GM12801 (cell line): ENCODE measurements around the gene PICK1.

Experiments used
- CTCF ChIP-seq: IDR thresholded peaks from one replicate; pipeline ENCODE4 v1.5.1; 2011; ENCODE audit warnings: control low read depth; ENCODE audit not compliant: insufficient read length; ENCODE audit errors: extremely low read depth

The PICK1 gene

GRCh38 chr22:38082986-38083710, 25.9 kb downstream of the PICK1 start:
- TF ChIP-seq CTCF = no peak

GRCh38 chr22:38083931-38084631, 26.9 kb downstream of the PICK1 start, which contains the start of gene SLC16A8:
Gene SLC16A8, minus strand, starts transcription at chr22:38084184. Its CDS starts 1,311 bp downstream, at chr22:38082873.
- TF ChIP-seq CTCF = no peak

- TF ChIP-seq CTCF = no peak
Observed at GRCh38 chr22:38085056-38085455, 27.9 kb downstream of the PICK1 start.

GRCh38 chr22:38085501-38085900, 28.3 kb downstream of the PICK1 start:
- no peak for TF ChIP-seq CTCF

- TF ChIP-seq CTCF = no peak
Observed at GRCh38 chr22:38086001-38086845, 29.0 kb downstream of the PICK1 start.

- TF ChIP-seq CTCF = no peak
Observed at GRCh38 chr22:38086942-38087341, 29.7 kb downstream of the PICK1 start.

- TF ChIP-seq CTCF = no peak
Observed at GRCh38 chr22:38087855-38088254, 30.7 kb downstream of the PICK1 start.
